ENCODE measurements around the gene SEC14L2. TPM values are rescaled to one million over a fixed set of nuclear protein-coding genes. Genes with fewer than 3 reads are reported as not detected.
A peak's percentile ranks its signal among the peaks of the same experiment; 100 is the strongest.

The SEC14L2 gene
- total and polyA plus RNA-seq, 8 donors: 8.3 to 13.4 (median 10.0) TPM

- Histone ChIP-seq H3K4me3 (no peak overlapping the region), H3K36me3 (peaks cover 0 to 10% of the 10 kb centered on the region in 2 donors), H3K27me3 (no peaks in the 10 kb centered on the region), H3K4me1 (peaks cover 0 to 13% of the 10 kb centered on the region in 2 donors), H3K27ac (no peak overlapping the region), H3K9me3 (no peaks in the 10 kb centered on the region)
- ATAC-seq (no peak), DNase-seq (peak in 1 of 4 donors; percentile 61)
- TF ChIP-seq CTCF (IDR thresholded peaks at IDR 0.05): no peak
- intact Hi-C loops (cut with DNase I): no loop called here
Observed at GRCh38 chr22:30368420-30368819, 28.4 kb upstream of the SEC14L2 start.

GRCh38 chr22:30370641-30371230 lies 26.1 kb upstream of the SEC14L2 start:
- peaks cover 0 to 16% of the 10 kb centered on the region in 2 donors for H3K4me1 ChIP-seq
- ATAC-seq (no peak), DNase-seq (peak in 1 of 4 donors; percentile 76)
- H3K4me3 ChIP-seq: no peak overlapping the region
- no peaks in the 10 kb centered on the region for H3K27me3 ChIP-seq
- no peak overlapping the region for H3K27ac ChIP-seq
- H3K36me3 ChIP-seq: peaks cover 0 to 6% of the 10 kb centered on the region in 2 donors
- TF ChIP-seq CTCF (IDR thresholded peaks at IDR 0.05): no peak
- no peaks in the 10 kb centered on the region for H3K9me3 ChIP-seq
- intact Hi-C loops (cut with DNase I): no loop called here

- Histone ChIP-seq H3K4me3 (no peak overlapping the region), H3K27ac (no peak overlapping the region), H3K9me3 (no peaks in the 10 kb centered on the region), H3K27me3 (no peaks in the 10 kb centered on the region), H3K4me1 (peaks cover 0 to 16% of the 10 kb centered on the region in 2 donors), H3K36me3 (peaks cover 0 to under 1% of the 10 kb centered on the region in 2 donors)
- TF ChIP-seq CTCF (IDR thresholded peaks at IDR 0.05): no peak
- ATAC-seq (no peak), DNase-seq (peak in 1 of 4 donors; percentile 71)
- intact Hi-C loops (cut with DNase I): no loop called here
Observed at GRCh38 chr22:30371321-30371720, 25.5 kb upstream of the SEC14L2 start.

- no peak overlapping the region for H3K4me3 ChIP-seq
- H3K27me3 ChIP-seq: no peaks in the 10 kb centered on the region
- H3K9me3 ChIP-seq: no peaks in the 10 kb centered on the region
- H3K36me3 ChIP-seq: peaks cover 0 to under 1% of the 10 kb centered on the region in 2 donors
- DNase-seq (peak in 1 of 4 donors; percentile 69), ATAC-seq (no peak)
- H3K4me1 ChIP-seq: peaks cover 0 to 16% of the 10 kb centered on the region in 2 donors
- intact Hi-C loops (cut with DNase I): no loop called here
- no peak overlapping the region for H3K27ac ChIP-seq
- no peak for TF ChIP-seq CTCF (IDR thresholded peaks at IDR 0.05)
Observed at GRCh38 chr22:30371981-30372380, 24.8 kb upstream of the SEC14L2 start.

GRCh38 chr22:30372915-30373314 lies 23.9 kb upstream of the SEC14L2 start:
- ATAC-seq: peak; percentile 53

More at GRCh38 chr22:30372915-30373314, 23.9 kb upstream of the SEC14L2 start:
- intact Hi-C loops (cut with DNase I): no loop called here
- H3K4me1 ChIP-seq: peaks cover 0 to 16% of the 10 kb centered on the region in 2 donors
- H3K27ac ChIP-seq: peak overlapping the region in 1 of 2 donors; percentile 69
- H3K9me3 ChIP-seq: no peaks in the 10 kb centered on the region
- peaks cover 0 to 9% of the 10 kb centered on the region in 2 donors for H3K36me3 ChIP-seq
- no peaks in the 10 kb centered on the region for H3K27me3 ChIP-seq
- peak in 2 of 4 donors; percentile 41 to 45 for DNase-seq
- no peak for TF ChIP-seq CTCF (IDR thresholded peaks at IDR 0.05)
- no peak overlapping the region for H3K4me3 ChIP-seq
